Upper lobe of left lung (tissue), 4 donors: Measurements from ENCODE around the gene PABPN1L.

Experiments used
- POLR2A ChIP-seq, 4 donors: fragments of 450-650 bp; IDR thresholded peaks; one replicate each; pipeline ENCODE4 v1.5.1; 2016 to 2017; ENCODE audit warnings: antibody characterized with exemption in 4 of 4, mild to moderate bottlenecking in 2 of 4
- TF ChIP-seq, protein P1 (sequence below), 6 experiments: fragments of 450-650 bp in 4 of 6; fragments of 200-600 bp in 2 of 6; sonication (generic) in 2 of 6; IDR thresholded peaks; one replicate each; pipeline ENCODE4 v1.5.1; 2016 to 2019; ENCODE audit warnings: antibody characterized with exemption in 6 of 6

DNA sequence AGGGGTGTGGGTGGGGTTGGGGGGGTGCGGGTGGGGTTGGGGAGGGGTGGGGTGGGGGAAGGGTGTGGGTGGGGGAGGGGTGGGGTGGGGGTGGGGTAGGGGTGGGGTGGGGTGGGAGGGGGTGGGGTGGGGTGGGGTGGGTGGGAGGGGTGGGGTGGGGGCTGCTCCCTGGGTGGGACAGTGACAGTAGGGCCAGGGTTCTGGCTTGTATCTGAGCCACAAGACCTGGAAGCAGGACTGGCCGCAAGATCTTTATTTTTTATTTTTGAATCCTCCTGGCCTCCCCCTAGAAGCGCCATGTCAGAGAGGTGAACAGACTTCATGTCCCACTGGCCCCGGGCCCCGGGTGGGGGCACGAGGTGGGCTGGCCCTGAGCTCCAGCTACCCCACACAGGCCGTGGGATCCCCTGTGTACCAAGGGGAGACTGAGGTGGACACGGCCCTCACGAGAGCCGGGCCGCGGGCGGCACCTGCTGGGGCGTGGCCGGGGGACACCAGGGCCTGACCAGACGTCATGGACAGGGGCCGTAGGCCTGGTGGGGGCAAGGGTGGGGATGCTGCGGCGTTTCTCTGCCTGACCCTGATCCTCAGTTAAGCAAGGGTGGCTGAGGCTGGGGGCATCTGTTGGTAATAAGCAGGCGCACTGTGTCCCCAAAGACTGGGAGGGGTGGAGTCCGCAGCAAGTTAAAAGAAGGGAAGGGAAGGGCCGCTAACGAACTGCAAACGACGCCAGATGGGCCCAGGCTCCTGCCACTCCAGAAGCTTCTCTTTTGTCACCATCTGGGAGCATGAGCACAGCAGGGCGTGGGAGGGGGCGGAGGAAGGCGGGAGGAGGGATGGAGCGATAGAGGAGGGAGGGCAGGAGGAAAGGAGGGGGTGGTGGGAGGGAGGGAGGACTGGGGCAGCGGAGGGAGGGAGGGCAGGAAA is 22.3 kb upstream of the PABPN1L start:
- TF ChIP-seq, protein P1, sequence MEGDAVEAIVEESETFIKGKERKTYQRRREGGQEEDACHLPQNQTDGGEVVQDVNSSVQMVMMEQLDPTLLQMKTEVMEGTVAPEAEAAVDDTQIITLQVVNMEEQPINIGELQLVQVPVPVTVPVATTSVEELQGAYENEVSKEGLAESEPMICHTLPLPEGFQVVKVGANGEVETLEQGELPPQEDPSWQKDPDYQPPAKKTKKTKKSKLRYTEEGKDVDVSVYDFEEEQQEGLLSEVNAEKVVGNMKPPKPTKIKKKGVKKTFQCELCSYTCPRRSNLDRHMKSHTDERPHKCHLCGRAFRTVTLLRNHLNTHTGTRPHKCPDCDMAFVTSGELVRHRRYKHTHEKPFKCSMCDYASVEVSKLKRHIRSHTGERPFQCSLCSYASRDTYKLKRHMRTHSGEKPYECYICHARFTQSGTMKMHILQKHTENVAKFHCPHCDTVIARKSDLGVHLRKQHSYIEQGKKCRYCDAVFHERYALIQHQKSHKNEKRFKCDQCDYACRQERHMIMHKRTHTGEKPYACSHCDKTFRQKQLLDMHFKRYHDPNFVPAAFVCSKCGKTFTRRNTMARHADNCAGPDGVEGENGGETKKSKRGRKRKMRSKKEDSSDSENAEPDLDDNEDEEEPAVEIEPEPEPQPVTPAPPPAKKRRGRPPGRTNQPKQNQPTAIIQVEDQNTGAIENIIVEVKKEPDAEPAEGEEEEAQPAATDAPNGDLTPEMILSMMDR (IDR thresholded peaks at IDR 0.05): no peak
- TF ChIP-seq POLR2A (IDR thresholded peaks at IDR 0.05): no peak
